ENCODE data around the gene PKIB.

DNA sequence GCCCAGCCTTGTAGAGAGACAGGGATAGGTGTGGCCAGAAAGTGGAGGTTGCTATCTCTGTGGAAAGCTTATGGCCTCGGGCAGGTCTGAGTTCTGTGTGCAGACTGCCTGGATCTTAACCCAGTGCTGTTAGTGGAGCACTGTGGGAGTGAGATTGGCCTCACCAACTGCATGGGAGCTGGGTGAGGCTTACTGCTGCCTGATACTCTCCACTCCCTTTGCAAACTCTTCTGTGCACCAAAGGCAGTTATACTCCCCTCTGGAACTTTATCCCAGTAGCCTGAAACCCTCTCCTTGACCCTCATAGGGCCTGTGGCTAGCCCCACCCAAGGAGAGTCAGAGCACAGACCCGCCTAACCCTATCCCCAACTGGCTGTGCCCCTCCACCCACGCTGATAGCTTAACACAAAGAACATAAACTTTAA, 41.4 kb upstream of the PKIB start:
- TF ChIP-seq, protein P1, sequence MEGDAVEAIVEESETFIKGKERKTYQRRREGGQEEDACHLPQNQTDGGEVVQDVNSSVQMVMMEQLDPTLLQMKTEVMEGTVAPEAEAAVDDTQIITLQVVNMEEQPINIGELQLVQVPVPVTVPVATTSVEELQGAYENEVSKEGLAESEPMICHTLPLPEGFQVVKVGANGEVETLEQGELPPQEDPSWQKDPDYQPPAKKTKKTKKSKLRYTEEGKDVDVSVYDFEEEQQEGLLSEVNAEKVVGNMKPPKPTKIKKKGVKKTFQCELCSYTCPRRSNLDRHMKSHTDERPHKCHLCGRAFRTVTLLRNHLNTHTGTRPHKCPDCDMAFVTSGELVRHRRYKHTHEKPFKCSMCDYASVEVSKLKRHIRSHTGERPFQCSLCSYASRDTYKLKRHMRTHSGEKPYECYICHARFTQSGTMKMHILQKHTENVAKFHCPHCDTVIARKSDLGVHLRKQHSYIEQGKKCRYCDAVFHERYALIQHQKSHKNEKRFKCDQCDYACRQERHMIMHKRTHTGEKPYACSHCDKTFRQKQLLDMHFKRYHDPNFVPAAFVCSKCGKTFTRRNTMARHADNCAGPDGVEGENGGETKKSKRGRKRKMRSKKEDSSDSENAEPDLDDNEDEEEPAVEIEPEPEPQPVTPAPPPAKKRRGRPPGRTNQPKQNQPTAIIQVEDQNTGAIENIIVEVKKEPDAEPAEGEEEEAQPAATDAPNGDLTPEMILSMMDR (IDR thresholded peaks at IDR 0.05): no peak
- TF ChIP-seq EP300 (IDR thresholded peaks at IDR 0.05): no peak

All from esophagus muscularis mucosa (tissue), 3 donors.